GM12878 (cell line): Measurements from ENCODE around the gene MIER1. TPM values are rescaled to one million over a fixed set of nuclear protein-coding genes. Genes with fewer than 3 reads are reported as not detected.

ENCODE experiments used
- ATAC-seq: fragments of 200-7000 bp; cut with Tn5 transposase; 3 replicates; pipeline ENCODE4 v1.9.1; 2020; ENCODE audit warnings: mild to moderate bottlenecking, moderate library complexity
- BruUV-seq: library from RNA; stranded (reverse); fragments of 400-500 nt; replicated peaks from 2 replicates; lab custom pipeline; 2021; lab: Mats Ljungman, UMichigan
- CTCF ChIA-PET: fragments of 300-600 bp; sonication (Branson Sonifier 250); formaldehyde crosslinking; extraction: SDS; loops from one replicate; lab custom pipeline; 2021; ENCODE audit warnings: inconsistent platforms; lab: Yijun Ruan, JAX
- POLR2A ChIA-PET: fragments of 350-600 bp; formaldehyde crosslinking; extraction: SDS; loops from one replicate; lab custom pipeline; 2021; ENCODE audit warnings: inconsistent platforms; lab: Charles Lee
- RAD21 ChIA-PET: fragments of 300-600 bp; sonication (Branson Sonifier 250); formaldehyde crosslinking; loops from one replicate; lab custom pipeline; 2023; ENCODE audit warnings: antibody characterized with exemption; ENCODE audit not compliant: unreplicated experiment; lab: Charles Lee
- SMC1A ChIA-PET: fragments of 300-600 bp; sonication (Branson Sonifier 250); formaldehyde crosslinking; loops from one replicate; lab custom pipeline; 2023; ENCODE audit not compliant: unreplicated experiment, uncharacterized antibody; lab: Charles Lee
- DNase-seq: peaks from one replicate; pipeline ENCODE4 v3.0.0-alpha.2; 2011; ENCODE audit warnings: low read depth, low spot score
- FAIRE-seq: peaks from 3 replicates; lab custom pipeline; 2011; peaks lifted over from hg19 to GRCh38; lab: Jason Lieb, UNC
- H2AFZ ChIP-seq: 2 replicates; pipeline ENCODE4 v1.6.0; 2011; ENCODE audit warnings: low read depth, low read length, control low read depth; ENCODE audit not compliant: control insufficient read depth
- H3K27ac ChIP-seq: 2 replicates; pipeline ENCODE4 v1.5.1; 2011; ENCODE audit warnings: control low read depth; ENCODE audit not compliant: control insufficient read depth, insufficient read depth
- H3K27me3 ChIP-seq, 2 experiments: replicated peaks in 1 of 2; 2 replicates each; pipeline versions ENCODE4 v1.6.0 to v1.6.1; 2011; ENCODE audit warnings: low read length in 1 of 2; ENCODE audit not compliant: control insufficient read depth in 2 of 2, insufficient read depth in 2 of 2
- H3K36me3 ChIP-seq, 2 experiments: 2 replicates each; pipeline ENCODE4 v1.5.1; 2011; ENCODE audit warnings: low read length in 1 of 2; ENCODE audit not compliant: control insufficient read depth in 2 of 2, insufficient read depth in 2 of 2
- H3K4me1 ChIP-seq: 2 replicates; pipeline ENCODE4 v1.6.1; 2011; ENCODE audit warnings: mild to moderate bottlenecking, low read length, moderate library complexity, mixed read lengths; ENCODE audit not compliant: control insufficient read depth, insufficient read depth
- H3K4me2 ChIP-seq: 2 replicates; pipeline ENCODE4 v1.6.0; 2011; ENCODE audit warnings: control low read depth; ENCODE audit not compliant: control insufficient read depth, insufficient read depth
- H3K4me3 ChIP-seq: fragments of 200-600 bp; sonication (generic); 2 replicates; pipeline ENCODE4 v1.5.1; 2016
- H3K79me2 ChIP-seq: 2 replicates; pipeline ENCODE4 v1.6.0; 2011; ENCODE audit warnings: low read length; ENCODE audit not compliant: control insufficient read depth, insufficient read depth
- H3K9ac ChIP-seq: 2 replicates; pipeline ENCODE4 v1.8.0; 2011; ENCODE audit warnings: low read length, control low read depth, mixed read lengths; ENCODE audit not compliant: control insufficient read depth, insufficient read depth
- H3K9me3 ChIP-seq: replicated peaks from 3 replicates; pipeline ENCODE4 v1.5.1; 2011; ENCODE audit warnings: mild to moderate bottlenecking, low read length; ENCODE audit not compliant: control insufficient read depth, insufficient read depth
- H4K20me1 ChIP-seq: 2 replicates; pipeline ENCODE4 v1.6.0; 2011; ENCODE audit not compliant: control insufficient read depth, insufficient read depth
- CBX3 ChIP-seq: fragments of 200-600 bp; sonication (generic); IDR thresholded peaks from 2 replicates; pipeline ENCODE4 v1.6.1; 2016; ENCODE audit warnings: low read depth, borderline replicate concordance
- CREB1 ChIP-seq: IDR thresholded peaks from 2 replicates; pipeline ENCODE4 v1.6.1; 2012; ENCODE audit warnings: low read depth, mild to moderate bottlenecking, inconsistent platforms
- EED ChIP-seq: sonication (generic); IDR thresholded peaks from 2 replicates; pipeline ENCODE4 v1.6.1; 2016; ENCODE audit warnings: antibody characterized with exemption, low read depth
- MLLT1 ChIP-seq: fragments of 450-650 bp; IDR thresholded peaks from 2 replicates; pipeline ENCODE4 v1.6.1; 2016; ENCODE audit warnings: mild to moderate bottlenecking
- MTA3 ChIP-seq: IDR thresholded peaks from 2 replicates; pipeline ENCODE4 v1.6.1; 2012; ENCODE audit warnings: low read length, inconsistent platforms, borderline replicate concordance
- NFIC ChIP-seq: IDR thresholded peaks from 2 replicates; pipeline ENCODE4 v1.6.1; 2012; ENCODE audit warnings: low read depth, mild to moderate bottlenecking, inconsistent platforms, low read length, moderate library complexity
- ZNF384 ChIP-seq: IDR thresholded peaks from 2 replicates; pipeline ENCODE4 v1.6.1; 2012; ENCODE audit warnings: low read depth, mild to moderate bottlenecking, low read length, improper control_type of control experiment, borderline replicate concordance
- WGBS: methylation state at CpG from one replicate; pipeline ENCODE4 v1.1.6; 2016; ENCODE audit warnings: low lambda C conversion rate; ENCODE audit not compliant: insufficient replicate concordance, insufficient coverage; ENCODE audit errors: missing lambda C conversion rate; 5-methylcytosine and 5-hydroxymethylcytosine counted together
- in situ Hi-C: fragments of 300-500 bp; cut with MboI; formaldehyde crosslinking; loops from 9 replicates; pipeline ENCODE4 v1.14.3; 2018; ENCODE audit warnings: mixed read lengths
- intact Hi-C: fragments of 100-400 bp; cut with micrococcal nuclease; formaldehyde crosslinking; loops from one replicate; pipeline ENCODE4 v1.14.2; 2022; ENCODE audit not compliant: unreplicated experiment
- polyA plus RNA-seq, 11 experiments: library from polyadenylated mRNA; depleted of rRNA in 4 of 11; unstranded in 6 of 11; stranded (reverse) in 5 of 11; fragments of >200 nt; fragmentation: Nextera tagmentation in 4 of 11; fragmentation: Illumina TruSeq in 1 of 11; extraction: Ambion mirVana in 4 of 11; extraction: Trizol in 1 of 11; gene quantifications; 1 replicate in 1 of 11; 2 replicates in 10 of 11; pipeline versions ENCODE4 v1.2.1 to v1.2.3, GENCODE V29; 2011 to 2016; ENCODE audit warnings: inconsistent platforms in 2 of 11, missing spikeins in 2 of 11, low read depth in 1 of 11
- total RNA-seq, 4 experiments: library from RNA; depleted of rRNA in 3 of 4; stranded (reverse); fragments of >200 nt in 3 of 4; fragmentation: Illumina TruSeq in 1 of 4; extraction: Trizol in 1 of 4; gene quantifications; 2 replicates each; pipeline versions ENCODE4 v1.2.1 to v1.2.3, GENCODE V29; 2013 to 2021

MIER1 gene
- total and polyA plus RNA-seq, 10 of the 15 experiments (the other 5 are each of a cell fraction or from before 2014, with no cell fraction given), result 13.6 to 39.8 (median 25.7) TPM

GRCh38 chr1:66933887-66934700 lies 9.3 kb downstream of the MIER1 start:
- H3K4me1 ChIP-seq, result peaks cover 2% of the 10 kb centered on the region; the same call in 1 of the 2 replicates
- ATAC-seq (peak; percentile 7), FAIRE-seq (no peak), DNase-seq (no peak)
- H3K27ac ChIP-seq, result peak overlapping the region; percentile 94
- ChIA-PET RAD21 (interaction anchor here (1.0 to 2.0 kb wide), 4 partner anchors 9 to 117 kb away, joined by 3 to 8 read pairs (median 4); partner anchors contain the start of genes DNAI4 and MIER1), CTCF (interaction anchor here (0.6 to 1.1 kb wide), 4 partner anchors 9 to 590 kb away, joined by 3 read pairs; partner anchors contain the start of genes DNAI4 and MIER1), POLR2A (interaction anchor here (0.7 to 2.8 kb wide), 6 partner anchors 9 to 891 kb away, joined by 3 to 13 read pairs (median 4); partner anchors contain the start of genes DNAI4 and MIER1), SMC1A (interaction anchor here (0.7 to 1.6 kb wide), 8 partner anchors 10 to 216 kb away, joined by 3 to 4 read pairs (median 3); no protein-coding TSS in a partner anchor)
- peaks cover 97% of the 10 kb centered on the region for H3K79me2 ChIP-seq
- 37% methylated on average over 4 of the region's 7 CpGs for WGBS
- intact Hi-C loops, result loop anchor here (5.0 to 10.0 kb wide), 3 partner anchors 233 to 659 kb away; partner anchors contain the start of gene IL23R
- TF ChIP-seq CREB1 (no peak), MTA3 (no peak), MLLT1 (peak; percentile 49; the same call in 1 of the 2 replicates), NFIC (no peak), ZNF384 (no peak), CBX3 (no peak), EED (no peak)
- H2AFZ ChIP-seq, result no peak overlapping the region
- no peaks in the 10 kb centered on the region for H3K9me3 ChIP-seq
- H3K27me3 ChIP-seq, result no peaks in the 10 kb centered on the region
- H4K20me1 ChIP-seq, result no peaks in the 10 kb centered on the region
- H3K36me3 ChIP-seq, result no peaks in the 10 kb centered on the region; a peak in 1 of 4 replicates
- H3K9ac ChIP-seq, result peak overlapping the region; percentile 56
- BruUV-seq, result no TSS peak
- H3K4me3 ChIP-seq, result peak overlapping the region; percentile 64
- H3K4me2 ChIP-seq, result peak overlapping the region; percentile 78
- in situ Hi-C loops, result loop anchor here (25.0 kb wide), 2 partner anchors 547 to 672 kb away; no protein-coding TSS in a partner anchor
